KMS-11 (cell line): ENCODE data around the gene CBX6.

Source experiments
- H2AFZ ChIP-seq: fragments of 200-600 bp; sonication (generic); 2 replicates; pipeline ENCODE4 v1.6.1; 2016; ENCODE audit warnings: antibody characterized with exemption, mixed run types, low read depth
- H3K27ac ChIP-seq: fragments of 200-600 bp; sonication (generic); 2 replicates; pipeline ENCODE4 v1.6.1; 2016; ENCODE audit warnings: mild to moderate bottlenecking, mixed run types
- H3K27me3 ChIP-seq: fragments of 200-600 bp; sonication (generic); 2 replicates; pipeline ENCODE4 v1.6.1; 2017; ENCODE audit warnings: mild to moderate bottlenecking, low read depth, mixed run types, moderate library complexity; ENCODE audit not compliant: insufficient read depth
- H3K36me3 ChIP-seq: fragments of 200-600 bp; sonication (generic); 2 replicates; pipeline ENCODE4 v1.6.1; 2017; ENCODE audit warnings: mild to moderate bottlenecking, mixed run types; ENCODE audit not compliant: insufficient read depth
- H3K4me1 ChIP-seq: fragments of 200-600 bp; sonication (generic); 2 replicates; pipeline ENCODE4 v1.6.1; 2016; ENCODE audit warnings: mild to moderate bottlenecking, low read depth, mixed run types; ENCODE audit not compliant: poor library complexity, severe bottlenecking
- H3K4me2 ChIP-seq: fragments of 200-600 bp; sonication (generic); 2 replicates; pipeline ENCODE4 v1.7.0; 2016; ENCODE audit warnings: mild to moderate bottlenecking, mixed run types
- H3K4me3 ChIP-seq: fragments of 200-600 bp; sonication (generic); IDR thresholded peaks from 2 replicates; pipeline ENCODE4 v1.6.1; 2017; ENCODE audit warnings: low read depth, low read length, mixed read lengths; ENCODE audit not compliant: insufficient read depth
- H3K79me2 ChIP-seq: fragments of 200-600 bp; sonication (generic); 2 replicates; pipeline ENCODE4 v1.6.1; 2016; ENCODE audit warnings: low read depth, mixed run types; ENCODE audit not compliant: insufficient read depth
- H3K9ac ChIP-seq: fragments of 200-600 bp; sonication (generic); 2 replicates; pipeline ENCODE4 v1.6.1; 2016; ENCODE audit warnings: mild to moderate bottlenecking, mixed run types
- H4K20me1 ChIP-seq: fragments of 200-600 bp; sonication (generic); 2 replicates; pipeline ENCODE4 v1.6.1; 2016; ENCODE audit warnings: mild to moderate bottlenecking, mixed run types; ENCODE audit not compliant: insufficient read depth
- CTCF ChIP-seq: fragments of 200-600 bp; sonication (generic); conservative IDR thresholded peaks from 2 replicates; pipeline ENCODE4 v1.6.1; 2017; ENCODE audit warnings: low read depth, mild to moderate bottlenecking, antibody characterized with exemption, low read length, moderate library complexity, mixed read lengths

The CBX6 gene

DNA sequence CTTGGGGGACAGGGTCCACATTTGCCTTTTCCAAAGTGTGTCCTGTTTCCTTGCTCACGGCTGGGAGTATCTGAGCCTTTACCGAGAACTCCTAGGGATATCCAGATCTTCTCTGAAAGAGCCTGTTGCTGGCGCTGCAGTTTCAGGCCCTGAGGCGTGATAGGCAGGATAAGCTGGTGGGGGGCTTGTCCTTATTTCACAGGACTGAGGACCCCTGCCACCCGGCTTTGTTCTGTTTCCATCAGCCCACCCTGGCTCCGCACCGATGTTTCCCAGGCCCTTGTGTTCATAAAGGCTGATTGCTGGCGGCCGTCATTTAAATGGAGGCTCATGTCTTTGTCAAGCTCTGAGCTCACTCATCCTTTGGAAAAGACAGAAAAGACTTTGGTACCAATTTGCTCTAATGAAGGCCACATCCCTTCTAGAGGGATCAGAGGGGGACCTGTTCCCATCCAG is 18.8 kb downstream of the CBX6 start:
- no peaks in the 10 kb centered on the region for H3K79me2 ChIP-seq
- H3K4me1 ChIP-seq, result no peaks in the 10 kb centered on the region
- H2AFZ ChIP-seq, result no peak overlapping the region
- H3K4me2 ChIP-seq, result no peak overlapping the region
- H3K4me3 ChIP-seq, result no peak overlapping the region
- H3K36me3 ChIP-seq, result no peaks in the 10 kb centered on the region
- TF ChIP-seq CTCF, result no peak
- no peak overlapping the region for H3K9ac ChIP-seq
- H3K27me3 ChIP-seq, result peaks cover 78% of the 10 kb centered on the region; the same call in 1 of the 2 replicates
- H4K20me1 ChIP-seq, result no peaks in the 10 kb centered on the region
- H3K27ac ChIP-seq, result no peak overlapping the region

DNA sequence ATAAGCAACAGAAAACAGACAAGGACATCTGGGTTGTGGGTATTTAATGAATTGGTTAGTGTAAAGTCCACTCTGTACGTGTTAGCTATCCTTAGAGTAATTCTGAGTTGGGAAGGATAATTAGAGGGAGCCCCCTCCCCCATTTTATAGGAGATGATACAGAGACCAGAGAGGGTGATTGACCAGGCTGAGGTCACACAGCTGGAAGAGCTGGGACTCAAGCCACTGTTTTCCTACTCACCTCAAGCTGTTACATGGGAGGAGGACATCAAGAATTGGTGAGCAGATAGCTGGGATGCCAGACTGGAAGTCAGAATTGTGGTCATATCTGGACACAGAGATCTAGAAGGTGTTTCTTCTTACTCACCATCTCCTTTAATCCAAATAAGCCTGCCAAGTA is 19.5 kb downstream of the CBX6 start:
- Histone ChIP-seq H3K4me1 (no peaks in the 10 kb centered on the region), H2AFZ (no peak overlapping the region), H3K79me2 (no peaks in the 10 kb centered on the region), H4K20me1 (no peaks in the 10 kb centered on the region), H3K27ac (no peak overlapping the region), H3K9ac (no peak overlapping the region), H3K4me2 (no peak overlapping the region), H3K4me3 (no peak overlapping the region), H3K36me3 (no peaks in the 10 kb centered on the region), H3K27me3 (peaks cover 83% of the 10 kb centered on the region; the same call in 1 of the 2 replicates)
- no peak for TF ChIP-seq CTCF

GRCh38 chr22:38850941-38851849 is 20.8 kb downstream of the CBX6 start:
- H3K4me1 ChIP-seq, result no peaks in the 10 kb centered on the region
- no peak for TF ChIP-seq CTCF
- no peaks in the 10 kb centered on the region for H3K36me3 ChIP-seq
- H2AFZ ChIP-seq, result no peak overlapping the region
- H4K20me1 ChIP-seq, result no peaks in the 10 kb centered on the region
- H3K27me3 ChIP-seq, result peaks cover 83% of the 10 kb centered on the region
- no peaks in the 10 kb centered on the region for H3K79me2 ChIP-seq
- no peak overlapping the region for H3K27ac ChIP-seq
- no peak overlapping the region for H3K4me2 ChIP-seq
- no peak overlapping the region for H3K9ac ChIP-seq
- H3K4me3 ChIP-seq, result no peak overlapping the region

GRCh38 chr22:38850399-38850798 is 21.6 kb downstream of the CBX6 start:
- no peak overlapping the region for H3K4me3 ChIP-seq
- no peak overlapping the region for H3K9ac ChIP-seq
- H3K27ac ChIP-seq, result no peak overlapping the region
- H3K36me3 ChIP-seq, result no peaks in the 10 kb centered on the region
- H2AFZ ChIP-seq, result no peak overlapping the region
- TF ChIP-seq CTCF, result no peak
- no peaks in the 10 kb centered on the region for H3K79me2 ChIP-seq
- no peaks in the 10 kb centered on the region for H4K20me1 ChIP-seq
- no peak overlapping the region for H3K4me2 ChIP-seq
- no peaks in the 10 kb centered on the region for H3K4me1 ChIP-seq
- peaks cover 85% of the 10 kb centered on the region for H3K27me3 ChIP-seq
